Measurements from ENCODE around the gene AGPS. TPM values are rescaled to one million over a fixed set of nuclear protein-coding genes. Genes with fewer than 3 reads are reported as not detected.

AGPS gene
- total and polyA plus RNA-seq, 4 donors = 6.3 to 46.9 (median 18.3) TPM

- TF ChIP-seq HNF4A (conservative IDR thresholded peaks at IDR 0.05) (no peak), FOXA1 (IDR thresholded peaks at IDR 0.05) (no peak), ATF3 (IDR thresholded peaks at IDR 0.05) (no peak)
Observed at GRCh38 chr2:177476897-177477296, 84.3 kb downstream of the AGPS start (continued).

GRCh38 chr2:177478029-177478428 lies 85.5 kb downstream of the AGPS start:
- Histone ChIP-seq H3K4me1 (ENCODE audit: control insufficient read depth in 4 of 4, insufficient read depth in 4 of 4, low read length in 3 of 4) (no peaks in the 10 kb centered on the region), H3K9ac (ENCODE audit: low read depth in 1 of 2, low read length in 2 of 2) (no peak overlapping the region), H3K27ac (ENCODE audit: low read depth in 1 of 2, low read length in 2 of 2) (no peak overlapping the region), H3K36me3 (ENCODE audit: control insufficient read depth in 4 of 4, insufficient read depth in 3 of 4, low read depth in 1 of 4, low read length in 3 of 4) (peaks cover 0 to 13% (median 5%) of the 10 kb centered on the region in 4 donors), H3K27me3 (ENCODE audit: control insufficient read depth in 4 of 4, insufficient read depth in 4 of 4, low read length in 3 of 4) (no peaks in the 10 kb centered on the region), H3K4me3 (ENCODE audit: low read depth in 1 of 3, low read length in 3 of 3) (no peak overlapping the region), H3K9me3 (ENCODE audit: control insufficient read depth in 4 of 4, low read length in 3 of 4) (no peaks in the 10 kb centered on the region)
- TF ChIP-seq ATF3 (IDR thresholded peaks at IDR 0.05) = no peak
- no peak for TF ChIP-seq RAD21 (IDR thresholded peaks at IDR 0.05)
- TF ChIP-seq TAF1 (conservative IDR thresholded peaks at IDR 0.05) = no peak
- no peak for TF ChIP-seq SP1 (IDR thresholded peaks at IDR 0.05)
- no peak for TF ChIP-seq JUND (IDR thresholded peaks at IDR 0.05)
- TF ChIP-seq CTCF (IDR thresholded peaks at IDR 0.05; ENCODE audit: low read depth, low read length, missing input control) = no peak
- TF ChIP-seq YY1 (IDR thresholded peaks at IDR 0.05) = no peak
- no peak for TF ChIP-seq EGR1 (IDR thresholded peaks at IDR 0.05; ENCODE audit: low read depth in 2 of 2)
- TF ChIP-seq HNF4A (conservative IDR thresholded peaks at IDR 0.05) = no peak
- 91% methylated on average over 2 of the region's 2 CpGs for WGBS
- DNase-seq (ENCODE audit: low spot score) = no peak

GRCh38 chr2:177478907-177479306 lies 86.3 kb downstream of the AGPS start:
- no peaks in the 10 kb centered on the region for H3K9me3 ChIP-seq (ENCODE audit: control insufficient read depth in 4 of 4, low read length in 3 of 4)
- H3K4me1 ChIP-seq (ENCODE audit: control insufficient read depth in 4 of 4, insufficient read depth in 4 of 4, low read length in 3 of 4) = no peaks in the 10 kb centered on the region
- no peaks in the 10 kb centered on the region for H3K27me3 ChIP-seq (ENCODE audit: control insufficient read depth in 4 of 4, insufficient read depth in 4 of 4, low read length in 3 of 4)
- 98% methylated on average over 2 of the region's 2 CpGs for WGBS
- TF ChIP-seq MAX (IDR thresholded peaks at IDR 0.05) (no peak), GABPA (IDR thresholded peaks at IDR 0.05 in 1 of 2, conservative IDR thresholded peaks at IDR 0.05 in 1 of 2) (no peak), FOXA2 (IDR thresholded peaks at IDR 0.05) (no peak), RXRA (IDR thresholded peaks at IDR 0.05) (no peak), SP1 (IDR thresholded peaks at IDR 0.05) (no peak), RAD21 (IDR thresholded peaks at IDR 0.05) (no peak), ZBTB33 (IDR thresholded peaks at IDR 0.05) (no peak), TAF1 (conservative IDR thresholded peaks at IDR 0.05) (no peak), YY1 (IDR thresholded peaks at IDR 0.05) (no peak), ATF3 (IDR thresholded peaks at IDR 0.05) (no peak), NR2F2 (IDR thresholded peaks at IDR 0.05) (no peak), REST (IDR thresholded peaks at IDR 0.05) (no peak)
- no peak overlapping the region for H3K9ac ChIP-seq (ENCODE audit: low read depth in 1 of 2, low read length in 2 of 2)
- H3K4me3 ChIP-seq (ENCODE audit: low read depth in 1 of 3, low read length in 3 of 3) = no peak overlapping the region
- peaks cover 0 to 13% (median 7%) of the 10 kb centered on the region in 4 donors for H3K36me3 ChIP-seq (ENCODE audit: control insufficient read depth in 4 of 4, insufficient read depth in 3 of 4, low read depth in 1 of 4, low read length in 3 of 4)
- no peak overlapping the region for H3K27ac ChIP-seq (ENCODE audit: low read depth in 1 of 2, low read length in 2 of 2)
- no peak for DNase-seq (ENCODE audit: low spot score)
